Skeletal muscle tissue (tissue), 4 donors: ENCODE measurements around the gene UBASH3B. TPM values are rescaled to one million over a fixed set of nuclear protein-coding genes. Genes with fewer than 3 reads are reported as not detected.

Experiments
- H3K27ac ChIP-seq: one replicate; pipeline ENCODE4 v1.7.0; 2013; ENCODE audit warnings: mild to moderate bottlenecking, low read depth, low read length, inconsistent platforms
- H3K27me3 ChIP-seq, 3 donors: one replicate each; pipeline ENCODE4 v1.7.0; 2013; ENCODE audit warnings: low read length in 3 of 3; ENCODE audit not compliant: control insufficient read depth in 3 of 3, insufficient read depth in 3 of 3
- H3K36me3 ChIP-seq, 3 donors: one replicate each; pipeline ENCODE4 v1.7.0; 2013; ENCODE audit warnings: low read length in 3 of 3; ENCODE audit not compliant: control insufficient read depth in 3 of 3, insufficient read depth in 3 of 3
- H3K4me1 ChIP-seq, 3 donors: one replicate each; pipeline ENCODE4 v1.7.0; 2013; ENCODE audit warnings: low read length in 3 of 3, mild to moderate bottlenecking in 3 of 3; ENCODE audit not compliant: control insufficient read depth in 3 of 3, insufficient read depth in 3 of 3
- H3K4me3 ChIP-seq, 3 donors: one replicate each; pipeline ENCODE4 v1.7.0; 2013; ENCODE audit warnings: low read length in 3 of 3
- H3K9ac ChIP-seq, 3 donors: one replicate each; pipeline ENCODE4 v1.7.0; 2013; ENCODE audit warnings: low read length in 3 of 3, mild to moderate bottlenecking in 3 of 3, moderate library complexity in 2 of 3, low read depth in 1 of 3
- H3K9me3 ChIP-seq, 3 donors: one replicate each; pipeline ENCODE4 v1.7.0; 2013; ENCODE audit warnings: low read length in 3 of 3; ENCODE audit not compliant: control insufficient read depth in 3 of 3
- total RNA-seq: library from RNA; depleted of rRNA; stranded (reverse); fragments of >200 nt; gene quantifications from one replicate; pipeline ENCODE4 v1.2.3, GENCODE V29; 2014
- donor health status: Osteomylitis.

The UBASH3B gene
- total RNA-seq, 1 donor from 2014 or later, result 4.2 TPM

DNA sequence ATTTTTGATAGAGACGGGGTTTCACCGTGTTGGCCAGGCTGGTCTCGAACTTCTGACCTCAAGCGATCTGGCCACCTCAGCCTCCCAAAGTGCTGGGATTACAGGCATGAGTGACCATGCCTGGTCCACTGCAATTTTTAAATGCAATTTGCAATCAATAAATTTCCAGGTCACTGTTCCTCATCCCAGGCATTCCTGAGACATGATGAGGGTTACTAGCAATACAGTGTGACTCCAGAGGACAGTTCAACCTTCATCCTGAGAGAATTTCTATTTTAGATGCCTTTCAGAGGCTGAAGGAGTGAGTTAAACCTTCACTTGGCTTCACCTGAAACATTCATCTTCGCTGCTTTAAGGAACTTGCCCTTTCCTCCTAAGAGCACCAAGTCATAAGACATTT lies 9.7 kb upstream of the UBASH3B start:
- Histone ChIP-seq H3K9ac (no peak overlapping the region), H3K27ac (no peak overlapping the region), H3K9me3 (no peaks in the 10 kb centered on the region), H3K36me3 (no peaks in the 10 kb centered on the region), H3K4me1 (no peaks in the 10 kb centered on the region), H3K4me3 (no peak overlapping the region), H3K27me3 (no peaks in the 10 kb centered on the region)

DNA sequence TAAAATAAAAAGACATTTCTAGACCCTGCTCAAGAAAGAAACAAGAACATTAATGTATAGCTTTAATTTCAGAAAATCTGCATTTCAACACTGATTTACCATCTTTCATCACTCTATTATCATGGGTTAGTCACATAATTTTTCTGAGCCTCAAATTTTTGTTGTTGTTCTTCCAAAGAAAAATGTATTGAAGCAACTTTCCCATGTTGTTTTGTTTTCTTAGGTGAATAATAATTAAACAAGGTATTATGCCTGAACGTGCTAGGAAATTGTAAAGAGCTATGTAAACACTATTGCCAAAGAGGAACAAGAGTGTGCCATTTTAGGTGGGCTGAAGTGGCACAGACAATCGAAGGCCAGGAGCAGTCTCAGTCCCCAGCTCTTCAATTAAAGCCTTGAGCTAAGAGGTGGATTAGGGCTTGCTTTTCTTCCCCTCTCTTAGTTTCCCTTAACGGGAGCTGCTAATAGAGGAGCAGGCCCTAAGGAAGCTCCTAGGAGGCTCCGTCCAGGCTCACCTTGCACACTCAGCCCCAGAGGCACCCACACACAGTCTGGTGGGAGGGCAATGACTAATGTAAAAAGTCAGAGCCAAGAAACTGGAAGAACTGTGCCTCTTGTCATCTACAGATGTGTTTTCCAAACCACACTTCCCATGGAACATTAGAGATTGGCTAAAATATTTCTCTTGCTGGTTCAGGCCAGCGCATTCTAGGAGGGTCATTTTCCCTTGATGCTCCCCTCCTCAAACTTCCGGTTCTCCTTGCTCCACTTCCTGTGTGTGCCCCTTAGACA lies 8.8 kb upstream of the UBASH3B start:
- H3K27ac ChIP-seq, result no peak overlapping the region
- H3K4me1 ChIP-seq, result no peaks in the 10 kb centered on the region
- no peak overlapping the region for H3K4me3 ChIP-seq
- H3K9ac ChIP-seq, result no peak overlapping the region
- H3K9me3 ChIP-seq, result no peaks in the 10 kb centered on the region
- H3K27me3 ChIP-seq, result no peaks in the 10 kb centered on the region
- no peaks in the 10 kb centered on the region for H3K36me3 ChIP-seq

DNA sequence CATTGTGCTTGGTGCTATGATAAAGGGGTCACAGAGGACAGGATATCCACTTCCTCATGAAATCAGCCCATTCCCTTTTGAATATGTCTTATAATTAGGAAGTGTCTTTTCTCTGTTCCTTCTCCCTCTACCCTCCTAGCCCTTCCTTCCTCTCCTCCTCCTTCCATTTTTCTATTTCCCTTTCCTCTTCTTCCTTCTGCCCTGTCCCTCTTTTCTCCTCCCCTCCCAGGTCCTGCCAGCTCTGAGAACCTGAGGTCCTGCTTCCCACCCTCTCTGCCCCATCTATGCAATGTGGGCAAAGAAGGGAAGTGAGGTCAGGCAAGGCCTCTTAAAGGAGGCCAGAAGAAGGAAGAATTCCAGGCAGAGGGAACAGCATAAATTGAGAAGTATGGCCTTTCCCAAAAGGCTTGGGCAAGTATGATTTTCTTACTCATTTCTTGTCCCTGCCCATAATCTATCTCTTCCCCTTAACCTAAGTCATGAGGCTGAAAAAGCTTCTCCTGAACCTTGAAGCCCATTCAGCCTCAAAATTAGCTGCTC lies 7.7 kb upstream of the UBASH3B start:
- Histone ChIP-seq H3K36me3 (no peaks in the 10 kb centered on the region), H3K27ac (no peak overlapping the region), H3K9me3 (no peaks in the 10 kb centered on the region), H3K4me1 (no peaks in the 10 kb centered on the region), H3K4me3 (no peak overlapping the region), H3K27me3 (peaks cover 0 to 7% (median 0%) of the 10 kb centered on the region in 3 donors), H3K9ac (no peak overlapping the region)

DNA sequence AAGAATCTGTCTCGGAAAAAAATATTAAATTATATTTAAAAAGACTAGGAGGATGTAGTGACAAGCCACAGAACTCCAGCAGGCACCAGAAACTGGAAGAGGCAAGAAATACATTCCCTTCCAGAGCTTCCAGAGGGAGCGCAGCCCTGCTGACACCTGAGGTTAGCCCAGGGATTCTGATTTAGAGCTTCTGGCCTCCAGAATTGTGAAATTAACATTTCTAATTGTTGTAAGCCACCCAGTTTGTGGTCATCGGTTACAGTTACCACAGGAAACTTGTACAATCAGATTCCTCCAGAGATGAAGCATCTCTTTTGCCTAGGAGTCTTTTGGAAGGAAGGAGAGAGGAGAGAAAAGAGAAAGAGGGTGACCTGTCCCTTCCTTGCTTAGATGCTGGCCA lies 6.4 kb upstream of the UBASH3B start:
- Histone ChIP-seq H3K27me3 (peaks cover 0 to 7% (median 0%) of the 10 kb centered on the region in 3 donors), H3K36me3 (no peaks in the 10 kb centered on the region), H3K9ac (no peak overlapping the region), H3K27ac (no peak overlapping the region), H3K4me1 (no peaks in the 10 kb centered on the region), H3K4me3 (no peak overlapping the region), H3K9me3 (no peaks in the 10 kb centered on the region)

DNA sequence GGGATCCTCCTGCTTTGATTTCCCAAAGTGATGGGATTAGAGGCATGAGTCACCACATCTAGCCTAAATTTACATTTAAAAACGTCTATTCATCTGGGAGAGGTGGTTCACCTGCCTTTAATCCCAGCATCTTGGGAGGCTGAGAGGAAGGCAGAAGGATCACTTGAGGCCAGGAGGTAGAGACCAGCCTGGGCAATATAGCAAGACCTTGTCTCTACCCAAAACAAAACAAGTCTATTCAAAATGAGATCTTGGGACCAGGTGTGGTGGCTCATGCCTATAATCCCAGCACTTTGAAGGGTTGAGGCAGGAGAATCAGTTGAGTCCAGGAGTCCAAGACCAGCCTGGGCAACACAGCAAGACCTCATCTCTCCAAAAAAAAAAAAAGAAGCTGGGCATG lies 4.9 kb upstream of the UBASH3B start:
- H3K36me3 ChIP-seq, result no peaks in the 10 kb centered on the region
- peaks cover 5 to 9% (median 5%) of the 10 kb centered on the region in 3 donors for H3K4me1 ChIP-seq
- no peak overlapping the region for H3K4me3 ChIP-seq
- H3K27ac ChIP-seq, result no peak overlapping the region
- H3K9ac ChIP-seq, result no peak overlapping the region
- no peaks in the 10 kb centered on the region for H3K9me3 ChIP-seq
- peaks cover 0 to 7% (median 0%) of the 10 kb centered on the region in 3 donors for H3K27me3 ChIP-seq

DNA sequence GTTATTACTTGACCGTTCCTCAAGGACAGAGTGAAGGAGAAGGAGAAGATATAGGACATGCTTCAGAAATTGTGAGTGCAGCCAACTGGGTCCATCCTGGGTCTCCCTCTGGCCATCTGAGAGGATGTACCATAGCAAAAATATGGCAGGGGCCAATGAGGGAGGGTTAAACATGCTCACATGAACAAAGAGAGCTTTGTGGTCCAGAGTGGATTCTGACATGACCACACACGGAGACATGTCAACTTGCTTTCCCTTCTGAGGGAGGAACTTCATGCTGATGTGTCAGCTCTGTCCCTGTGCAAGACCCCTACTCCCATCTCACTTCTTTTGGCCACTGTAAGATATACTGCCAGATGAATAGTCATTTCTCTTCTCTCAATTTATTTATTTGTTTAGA lies 3.0 kb upstream of the UBASH3B start:
- no peak overlapping the region for H3K4me3 ChIP-seq

DNA sequence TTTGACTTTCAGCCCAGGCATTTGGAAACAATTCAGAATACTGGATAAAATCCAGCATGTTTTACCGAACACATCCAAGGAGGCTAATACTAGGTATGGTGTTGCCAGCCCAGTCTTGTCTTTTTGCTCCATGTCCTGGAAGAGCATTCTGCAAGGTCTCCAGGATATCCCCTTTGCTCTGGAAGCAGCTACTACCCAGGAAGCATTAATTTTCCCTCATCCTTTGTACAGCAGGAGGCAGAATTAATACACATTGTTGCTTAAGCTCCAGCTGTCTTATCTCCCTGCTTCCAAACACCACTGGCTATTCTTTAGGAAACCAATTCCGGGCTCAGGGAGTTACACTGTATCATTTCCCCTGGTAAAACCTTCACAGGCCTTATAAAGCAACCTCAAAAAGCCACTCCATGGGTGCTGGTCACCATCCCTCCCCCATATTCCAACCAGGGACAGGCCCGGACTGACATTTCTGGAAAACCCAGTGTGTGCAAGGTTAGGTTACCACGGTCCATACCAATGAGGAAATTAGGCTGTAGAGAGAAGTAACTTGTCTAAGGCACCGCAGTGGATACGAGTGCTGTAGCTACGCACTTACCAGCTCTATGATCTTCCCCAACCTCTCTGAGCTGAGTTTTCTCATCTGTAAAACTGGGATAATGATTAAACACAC lies 1.5 kb upstream of the UBASH3B start:
- Histone ChIP-seq H3K9ac (no peak overlapping the region), H3K4me3 (no peak overlapping the region), H3K27me3 (peaks cover 0 to 9% (median 7%) of the 10 kb centered on the region in 3 donors), H3K9me3 (no peaks in the 10 kb centered on the region), H3K36me3 (no peaks in the 10 kb centered on the region), H3K4me1 (peaks cover 10 to 16% (median 14%) of the 10 kb centered on the region in 3 donors), H3K27ac (no peak overlapping the region)

More for the DNA sequence above, 3.0 kb upstream of the UBASH3B start:
- Histone ChIP-seq H3K9ac (no peak overlapping the region), H3K4me1 (peaks cover 10 to 16% (median 14%) of the 10 kb centered on the region in 3 donors), H3K27ac (no peak overlapping the region), H3K36me3 (no peaks in the 10 kb centered on the region), H3K9me3 (no peaks in the 10 kb centered on the region), H3K27me3 (peaks cover 0 to 7% (median 5%) of the 10 kb centered on the region in 3 donors)

DNA sequence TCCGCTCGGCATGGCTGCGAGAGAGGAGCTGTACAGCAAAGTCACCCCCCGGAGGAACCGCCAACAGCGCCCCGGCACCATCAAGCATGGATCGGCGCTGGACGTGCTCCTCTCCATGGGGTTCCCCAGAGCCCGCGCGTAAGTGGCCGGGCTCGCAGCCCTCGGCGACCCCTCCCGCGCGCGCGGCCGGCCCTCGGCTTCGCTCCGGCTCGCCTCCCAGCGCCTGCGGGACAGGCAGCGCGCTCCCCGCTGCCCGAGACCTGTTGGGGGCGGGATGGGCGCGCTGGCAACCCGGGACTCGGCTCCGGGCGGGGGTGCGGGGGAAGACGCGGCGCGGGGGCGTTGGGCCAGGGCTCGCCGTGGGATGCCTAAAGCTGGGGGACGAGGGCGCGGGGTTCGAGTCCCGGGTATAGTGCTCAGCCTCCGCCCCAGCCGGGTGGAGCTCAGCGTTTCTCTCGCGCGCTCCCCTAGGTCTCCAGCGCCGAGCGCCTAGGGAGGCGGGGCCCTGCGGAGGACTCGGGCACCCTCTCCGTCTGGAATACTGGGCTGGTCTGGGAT lies 630 bp downstream of the UBASH3B start:
- Histone ChIP-seq H3K27ac (peak overlapping the region; percentile 79), H3K36me3 (no peaks in the 10 kb centered on the region), H3K9ac (peak overlapping the region; percentile 68 to 81 (median 69)), H3K9me3 (no peaks in the 10 kb centered on the region), H3K4me1 (peaks cover 16 to 26% (median 21%) of the 10 kb centered on the region in 3 donors), H3K4me3 (peak overlapping the region; percentile 76 to 80 (median 79)), H3K27me3 (peaks cover 0 to 10% (median 9%) of the 10 kb centered on the region in 3 donors)

DNA sequence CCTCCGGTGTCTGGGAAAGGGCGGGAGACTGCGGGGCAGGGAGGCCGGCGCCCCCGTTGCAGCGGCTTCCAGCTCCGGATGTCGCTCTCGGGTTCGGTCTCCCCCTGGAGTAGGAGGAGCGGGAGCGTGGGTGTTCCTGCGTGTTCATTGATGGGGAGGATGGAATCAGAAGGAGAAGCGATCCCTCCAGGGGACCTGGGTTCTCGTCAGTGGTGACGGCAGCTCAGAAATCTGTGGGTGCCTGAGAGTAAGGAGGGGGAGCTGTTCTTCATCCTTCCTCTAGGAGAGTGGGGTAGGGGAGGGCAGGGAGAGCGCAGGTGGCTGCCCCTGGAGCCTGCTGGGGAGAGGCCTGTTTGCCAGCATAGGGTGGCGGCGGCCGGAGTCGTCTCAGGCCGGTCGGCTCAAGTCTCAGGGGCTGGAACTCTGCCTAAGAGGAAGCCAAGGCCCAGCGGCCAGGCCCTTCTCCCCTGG lies 1.1 kb downstream of the UBASH3B start:
- H3K4me1 ChIP-seq, result peaks cover 21 to 26% (median 23%) of the 10 kb centered on the region in 3 donors
- H3K27ac ChIP-seq, result no peak overlapping the region
- H3K36me3 ChIP-seq, result no peaks in the 10 kb centered on the region
- peak overlapping the region; percentile 43 to 81 (median 59) for H3K9ac ChIP-seq
- H3K4me3 ChIP-seq, result peak overlapping the region; percentile 76 to 80 (median 79)
- no peaks in the 10 kb centered on the region for H3K9me3 ChIP-seq
- peaks cover 0 to 10% (median 9%) of the 10 kb centered on the region in 3 donors for H3K27me3 ChIP-seq
